Measurements from ENCODE around the gene KLK3. TPM values are rescaled to one million over a fixed set of nuclear protein-coding genes. Genes with fewer than 3 reads are reported as not detected.

Gene KLK3
- total RNA-seq, 4 donors from 2014 or later, result 0.13 to 119 (median 10.4) TPM

- 78 to 81% methylated on average over 5 of the region's 5 CpGs for WGBS, 2 donors
- DNase-seq (ENCODE audit: low spot score in 2 of 2), result no peak
- no peak overlapping the region for H3K4me3 ChIP-seq (ENCODE audit: low read depth, poor library complexity, severe bottlenecking)
- TF ChIP-seq CTCF (IDR thresholded peaks at IDR 0.05), result no peak
- TF ChIP-seq POLR2A (IDR thresholded peaks at IDR 0.05), result no peak
- intact Hi-C loops (cut with DNase I; ENCODE audit: low total_unique reads), result no loop called here
Observed at GRCh38 chr19:50829801-50830200, 24.9 kb upstream of the KLK3 start.

GRCh38 chr19:50830266-50831025, 24.3 kb upstream of the KLK3 start:
- no peak for DNase-seq (ENCODE audit: low spot score in 2 of 2)
- 57 to 58% methylated on average over 17 of the region's 17 CpGs for WGBS, 2 donors
- intact Hi-C loops (cut with DNase I; ENCODE audit: low total_unique reads), result no loop called here
- no peak for TF ChIP-seq CTCF (IDR thresholded peaks at IDR 0.05)
- TF ChIP-seq POLR2A (IDR thresholded peaks at IDR 0.05), result no peak
- no peak overlapping the region for H3K4me3 ChIP-seq (ENCODE audit: low read depth, poor library complexity, severe bottlenecking)

- H3K4me3 ChIP-seq (ENCODE audit: low read depth, poor library complexity, severe bottlenecking), result no peak overlapping the region
- intact Hi-C loops (cut with DNase I; ENCODE audit: low total_unique reads), result no loop called here
- no peak for DNase-seq (ENCODE audit: low spot score in 2 of 2)
- TF ChIP-seq POLR2A (IDR thresholded peaks at IDR 0.05) (no peak), CTCF (IDR thresholded peaks at IDR 0.05) (no peak)
- WGBS, 2 donors, result 70 to 79% methylated on average over 7 of the region's 7 CpGs
Observed at GRCh38 chr19:50831026-50831396, 23.7 kb upstream of the KLK3 start.

- intact Hi-C loops (cut with DNase I; ENCODE audit: low total_unique reads), result no loop called here
- whole genome bisulfite sequencing, 2 donors, result 87 to 91% methylated on average over 8 of the region's 8 CpGs
- no peak for DNase-seq (ENCODE audit: low spot score in 2 of 2)
- H3K4me3 ChIP-seq (ENCODE audit: low read depth, poor library complexity, severe bottlenecking), result no peak overlapping the region
- TF ChIP-seq POLR2A (IDR thresholded peaks at IDR 0.05), result no peak
- no peak for TF ChIP-seq CTCF (IDR thresholded peaks at IDR 0.05)
Observed at GRCh38 chr19:50832666-50833065, 22.0 kb upstream of the KLK3 start.

- H3K4me3 ChIP-seq (ENCODE audit: low read depth, poor library complexity, severe bottlenecking), result no peak within 1 kb of the TSS
- no peak for TF ChIP-seq POLR2A (IDR thresholded peaks at IDR 0.05)
- 69% methylated on average over 8 of the region's 8 CpGs for WGBS, 2 donors
- DNase-seq (ENCODE audit: low spot score in 2 of 2), result no peak
- intact Hi-C loops (cut with DNase I; ENCODE audit: low total_unique reads), result no loop called here
Observed at GRCh38 chr19:50833117-50833801, 21.5 kb upstream of the KLK3 start, which contains the start of gene KLK15. TSS of gene KLK15 (minus strand) at chr19:50833574. CDS start at chr19:50831492, 2,082 bp downstream.

- 91% methylated on average over 6 of the region's 6 CpGs for WGBS, 2 donors
- no peak for DNase-seq (ENCODE audit: low spot score in 2 of 2)
- intact Hi-C loops (cut with DNase I; ENCODE audit: low total_unique reads), result no loop called here
Observed at GRCh38 chr19:50833802-50834167, 20.9 kb upstream of the KLK3 start.

More at GRCh38 chr19:50833802-50834167, 20.9 kb upstream of the KLK3 start:
- TF ChIP-seq POLR2A (IDR thresholded peaks at IDR 0.05), result no peak
- no peak for TF ChIP-seq CTCF (IDR thresholded peaks at IDR 0.05)
- H3K4me3 ChIP-seq (ENCODE audit: low read depth, poor library complexity, severe bottlenecking), result no peak overlapping the region
